GM18951 (cell line): ENCODE measurements around the gene PACRG.
"Not testable (repeated sequence)": the region's sequence is repeated elsewhere in the genome, so short reads cannot be mapped to it uniquely, and the experiment has no call there.

Source experiments
- POLR2A ChIP-seq: IDR thresholded peaks from 4 replicates; pipeline ENCODE4 v1.6.1; 2011; ENCODE audit warnings: mild to moderate bottlenecking; ENCODE audit not compliant: insufficient read length, insufficient read depth; ENCODE audit errors: extremely low read depth
- in situ Hi-C: fragments of 300-500 bp; cut with MboI; formaldehyde crosslinking; loops from one replicate; pipeline ENCODE4 v1.12.0; 2022; ENCODE audit warnings: low sequenced_read_pairs, mixed read lengths, inconsistent platforms; ENCODE audit not compliant: unreplicated experiment

The PACRG gene

DNA sequence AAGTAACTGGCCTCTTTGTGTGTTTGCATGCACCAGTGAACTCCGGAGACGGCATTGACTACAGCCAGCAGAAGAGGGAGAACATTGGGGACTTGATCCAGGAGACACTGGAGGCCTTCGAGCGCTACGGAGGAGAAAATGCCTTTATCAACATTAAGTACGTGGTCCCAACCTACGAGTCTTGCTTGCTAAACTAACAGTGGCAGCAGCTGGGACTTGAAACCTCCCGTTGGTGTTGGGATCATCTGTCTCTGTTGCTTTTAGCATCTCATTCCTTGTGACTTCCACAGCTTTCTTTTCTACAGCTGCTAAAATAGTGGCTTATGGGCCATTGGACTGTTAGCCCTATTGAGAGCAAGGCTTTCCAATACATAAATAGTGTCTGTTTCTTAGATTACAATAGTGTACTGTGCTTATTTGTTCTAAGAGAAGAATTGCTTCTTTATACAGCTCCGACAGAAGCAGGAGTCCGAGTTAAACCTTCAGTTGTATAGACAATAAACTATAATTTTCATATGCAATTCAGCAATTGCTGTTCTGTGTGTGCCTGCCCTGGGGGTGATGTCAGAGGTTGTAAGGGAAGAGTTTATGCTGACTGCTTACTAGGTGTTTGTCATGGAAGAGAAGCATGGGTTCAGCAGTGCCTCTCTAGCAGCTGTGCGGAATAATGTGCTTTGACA is 587.2 kb downstream of the PACRG start:
- TF ChIP-seq POLR2A = no peak

GRCh38 chr6:163316866-163317495 is 589.2 kb downstream of the PACRG start:
- in situ Hi-C loops = not testable (repeated sequence)

More for the DNA sequence above, 587.2 kb downstream of the PACRG start:
- in situ Hi-C loops = no loop called here

DNA sequence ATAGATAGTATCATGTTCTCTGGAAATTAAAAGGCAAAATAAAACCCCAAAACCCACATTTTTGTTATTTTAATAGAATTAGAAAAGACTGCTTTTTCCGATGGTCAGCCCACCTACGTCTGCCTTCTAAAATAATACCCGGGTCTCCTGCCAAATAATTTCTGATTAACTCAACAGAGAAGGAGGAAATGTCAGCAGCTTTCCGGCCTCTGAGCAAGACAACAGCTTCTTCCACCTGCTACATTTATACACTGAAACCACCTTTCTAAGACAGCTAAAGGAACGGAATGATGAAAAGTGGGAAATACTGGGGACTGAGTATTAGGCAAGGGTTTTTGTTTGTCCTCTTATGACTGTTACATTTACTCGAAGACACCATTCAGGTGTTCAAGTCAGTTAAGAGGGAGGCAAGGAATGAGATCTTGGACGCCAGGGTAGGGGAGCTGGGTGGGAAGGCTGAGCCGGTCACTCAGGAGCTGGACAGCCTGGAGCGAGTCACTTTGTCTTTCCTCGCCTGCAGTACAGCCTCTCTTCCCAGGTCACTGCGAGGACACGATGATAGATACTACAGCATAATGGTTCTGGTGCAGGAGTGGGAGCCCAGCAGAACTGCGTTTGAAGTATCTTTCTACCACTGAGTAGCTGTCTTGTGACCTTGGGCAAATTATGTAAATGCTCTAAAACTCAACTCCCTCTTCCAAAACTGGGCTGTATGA is 590.5 kb downstream of the PACRG start:
- no peak for TF ChIP-seq POLR2A
- in situ Hi-C loops = no loop called here

DNA sequence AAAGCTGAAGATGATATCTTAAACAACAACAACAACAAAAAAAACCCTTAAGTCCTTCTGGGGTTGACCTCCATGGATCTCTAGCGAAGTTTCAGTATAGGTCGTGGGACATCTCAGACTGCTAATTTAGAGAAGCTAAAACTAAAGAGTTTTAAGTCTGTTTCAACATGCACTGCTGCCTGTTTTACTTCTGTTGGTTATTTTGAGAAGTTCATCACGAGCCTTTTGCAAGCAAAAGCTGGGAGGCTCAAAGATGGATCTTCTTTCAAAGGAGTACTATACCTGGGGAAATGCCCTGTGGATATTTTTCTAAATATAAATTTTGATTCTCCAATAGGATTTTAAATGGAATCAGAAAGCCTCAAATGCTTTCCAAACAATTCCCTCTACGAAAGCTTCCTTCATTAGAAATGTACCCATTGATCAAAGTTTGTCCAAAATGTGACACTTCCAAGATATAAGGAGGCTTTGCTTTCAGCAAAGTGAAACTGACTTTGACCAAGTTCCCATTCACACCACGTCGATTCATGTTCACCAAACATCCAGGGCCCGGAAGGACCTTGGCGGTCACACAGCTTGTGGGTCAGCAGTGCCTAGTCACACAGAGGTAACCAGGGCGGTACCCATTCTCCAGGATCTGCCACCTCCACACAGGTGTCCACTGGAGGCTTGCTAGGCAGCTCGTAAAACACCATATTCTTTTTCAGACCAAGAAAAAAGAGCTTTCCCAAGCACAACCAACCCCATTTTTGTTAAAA is 592.0 kb downstream of the PACRG start:
- TF ChIP-seq POLR2A = no peak
- in situ Hi-C loops = no loop called here

DNA sequence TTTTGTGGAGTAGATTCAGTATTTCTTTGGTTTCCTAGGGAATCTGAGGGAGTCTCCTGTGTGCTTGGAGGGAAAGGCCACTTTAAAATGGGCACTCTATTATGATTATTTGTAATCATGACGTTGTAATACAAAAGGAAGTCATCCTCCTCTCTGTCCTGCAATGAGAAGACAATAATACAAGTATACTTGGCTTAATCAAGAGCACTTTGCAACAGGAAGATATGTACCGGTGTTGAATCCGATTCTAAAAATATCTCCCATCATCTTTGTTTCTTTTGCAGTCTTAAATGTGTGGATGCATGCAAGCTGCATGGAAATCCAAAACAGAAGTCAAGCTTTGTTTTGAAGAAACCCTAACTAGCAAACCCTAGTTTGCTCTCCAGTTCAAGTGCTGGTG is 592.6 kb downstream of the PACRG start:
- TF ChIP-seq POLR2A = no peak
- in situ Hi-C loops = no loop called here

GRCh38 chr6:163320804-163321203 is 593.0 kb downstream of the PACRG start:
- no peak for TF ChIP-seq POLR2A
- in situ Hi-C loops = no loop called here

DNA sequence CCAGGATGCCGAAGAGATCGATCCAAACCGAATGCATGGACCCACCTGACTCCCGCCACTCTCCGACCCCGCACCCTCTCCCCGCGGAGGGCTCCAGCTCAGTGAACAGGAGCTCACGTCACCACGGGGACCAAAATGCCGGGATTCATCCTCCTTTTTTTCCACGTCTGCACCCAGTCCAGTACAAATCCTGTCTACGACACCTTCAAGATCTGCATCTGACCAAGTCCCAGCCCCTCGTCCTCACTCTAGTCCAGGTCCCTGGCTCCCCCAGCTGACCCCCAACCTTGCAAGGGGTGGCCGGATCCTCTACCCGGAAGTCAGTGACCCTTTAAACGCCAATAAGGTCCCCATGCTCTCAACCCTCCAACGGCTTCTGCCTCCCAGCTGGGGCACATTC is 593.9 kb downstream of the PACRG start:
- no peak for TF ChIP-seq POLR2A
- in situ Hi-C loops = no loop called here

- TF ChIP-seq POLR2A = no peak
- in situ Hi-C loops = no loop called here
Observed at GRCh38 chr6:163323274-163323673, 595.5 kb downstream of the PACRG start.

DNA sequence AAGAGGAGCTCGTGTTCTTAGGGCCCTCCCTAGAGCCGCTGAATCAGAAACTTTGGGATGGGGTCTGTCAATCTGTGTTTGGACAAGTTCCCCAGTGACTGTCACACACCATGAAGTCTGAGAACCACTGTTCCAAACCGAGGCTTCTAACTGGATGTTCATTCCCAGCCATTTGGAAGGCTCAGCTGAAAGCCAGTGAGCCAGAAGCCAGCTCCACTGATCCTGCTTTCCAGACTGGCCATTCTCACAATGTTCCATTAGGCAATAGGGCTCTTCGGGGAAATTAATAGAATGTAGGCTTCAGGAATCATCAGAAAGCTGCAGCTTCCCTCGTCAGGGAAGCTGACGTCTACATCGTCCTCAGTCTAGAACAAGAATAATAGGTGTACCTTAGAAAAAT is 595.9 kb downstream of the PACRG start:
- in situ Hi-C loops = no loop called here
- TF ChIP-seq POLR2A = no peak

GRCh38 chr6:163324326-163324687 is 596.5 kb downstream of the PACRG start:
- no peak for TF ChIP-seq POLR2A
- in situ Hi-C loops = no loop called here

GRCh38 chr6:163324688-163325389 is 597.1 kb downstream of the PACRG start:
- no peak for TF ChIP-seq POLR2A
- in situ Hi-C loops = no loop called here

DNA sequence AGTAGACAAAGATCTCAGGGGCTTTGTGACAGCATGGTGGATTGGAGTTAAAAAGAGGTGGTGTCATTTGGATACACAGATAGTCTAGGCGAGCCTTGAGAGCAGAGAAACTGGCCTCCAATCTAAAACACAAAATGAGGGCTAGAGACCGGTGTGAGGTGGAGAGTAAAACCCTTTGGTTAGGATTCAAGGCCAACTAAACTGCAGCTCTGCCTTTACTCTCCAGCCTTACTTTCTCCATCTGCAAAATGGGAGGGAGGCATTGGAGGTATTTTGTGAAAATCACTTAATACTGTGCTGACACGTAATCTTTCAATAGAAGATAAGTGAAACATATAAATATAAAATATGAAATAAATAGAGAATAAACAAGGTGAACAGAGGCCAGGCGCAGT is 597.6 kb downstream of the PACRG start:
- TF ChIP-seq POLR2A = no peak
- in situ Hi-C loops = no loop called here
